CD8-positive, alpha-beta memory T cell (primary cell): ENCODE measurements around the gene STARD7. TPM values are rescaled to one million over a fixed set of nuclear protein-coding genes. Genes with fewer than 3 reads are reported as not detected.
"Not testable (repeated sequence)": the region's sequence is repeated elsewhere in the genome, so short reads cannot be mapped to it uniquely, and the experiment has no call there.

Experiments
- CTCF ChIA-PET: fragments of 350-600 bp; sonication (Branson Sonifier 250); formaldehyde crosslinking; loops from one replicate; lab custom pipeline; 2021; ENCODE audit warnings: antibody characterized with exemption; lab: Charles Lee
- POLR2A ChIA-PET: fragments of 350-600 bp; sonication (Branson Sonifier 250); formaldehyde crosslinking; loops from one replicate; lab custom pipeline; 2021; ENCODE audit warnings: antibody characterized with exemption; lab: Charles Lee
- DNase-seq, 5 donors: peaks; one replicate each; pipeline versions ENCODE4 v3.0.0 to v3.0.0-alpha.2; 2020 to 2022; ENCODE audit warnings: mixed read lengths in 1 of 5
- H3K27ac ChIP-seq: one replicate; pipeline ENCODE4 v1.7.0; 2013; ENCODE audit warnings: low read depth, mild to moderate bottlenecking, low read length, moderate library complexity
- H3K27me3 ChIP-seq: 2 replicates; pipeline ENCODE4 v1.7.0; 2013; ENCODE audit warnings: low read length, mild to moderate bottlenecking; ENCODE audit not compliant: insufficient read depth, poor library complexity, severe bottlenecking
- H3K36me3 ChIP-seq: 2 replicates; pipeline ENCODE4 v1.7.0; 2013; ENCODE audit warnings: mild to moderate bottlenecking, low read length, moderate library complexity; ENCODE audit not compliant: insufficient read depth
- H3K4me1 ChIP-seq: 2 replicates; pipeline ENCODE4 v1.7.0; 2013; ENCODE audit warnings: mild to moderate bottlenecking, low read length, moderate library complexity; ENCODE audit not compliant: insufficient read depth
- H3K4me3 ChIP-seq: 2 replicates; pipeline ENCODE4 v1.7.0; 2013; ENCODE audit warnings: mild to moderate bottlenecking, low read length
- H3K9me3 ChIP-seq: 2 replicates; pipeline ENCODE4 v1.7.0; 2013; ENCODE audit warnings: mild to moderate bottlenecking, low read length
- H3K27ac Mint-ChIP-seq, 8 donors: one replicate each; pipeline ENCODE4 v1.8.0; 2020 to 2021; ENCODE audit warnings: mixed read lengths in 8 of 8, mild to moderate bottlenecking in 6 of 8, inconsistent platforms in 3 of 8, moderate library complexity in 3 of 8
- H3K27me3 Mint-ChIP-seq, 2 donors: one replicate each; pipeline ENCODE4 v1.8.0; 2020 to 2021; ENCODE audit warnings: mixed read lengths in 2 of 2, mild to moderate bottlenecking in 1 of 2, moderate library complexity in 1 of 2
- H3K36me3 Mint-ChIP-seq, 3 donors: one replicate each; pipeline ENCODE4 v1.8.0; 2020 to 2021; ENCODE audit warnings: mixed read lengths in 3 of 3, inconsistent platforms in 1 of 3, mild to moderate bottlenecking in 1 of 3
- H3K4me1 Mint-ChIP-seq, 3 donors: one replicate each; pipeline ENCODE4 v1.8.0; 2020 to 2021; ENCODE audit warnings: mixed read lengths in 3 of 3, inconsistent platforms in 1 of 3, mild to moderate bottlenecking in 1 of 3
- H3K4me3 Mint-ChIP-seq, 7 donors: one replicate each; pipeline ENCODE4 v1.8.0; 2020 to 2021; ENCODE audit warnings: mixed read lengths in 7 of 7, mild to moderate bottlenecking in 6 of 7, moderate library complexity in 4 of 7, inconsistent platforms in 2 of 7
- H3K9me3 Mint-ChIP-seq, 5 donors: one replicate each; pipeline ENCODE4 v1.8.0; 2020 to 2022; ENCODE audit warnings: mixed read lengths in 5 of 5, mild to moderate bottlenecking in 3 of 5, moderate library complexity in 2 of 5, inconsistent platforms in 1 of 5
- polyA plus RNA-seq: library from polyadenylated mRNA; unstranded; fragments of 300-500 nt; fragmentation: Illumina TruSeq; gene quantifications from one replicate; pipeline ENCODE4 v1.2.3, GENCODE V29; 2021
- total RNA-seq, 2 experiments: library from RNA; stranded (reverse); gene quantifications; one replicate each; pipeline ENCODE4 v1.2.3, GENCODE V29; 2021

STARD7 gene
- total and polyA plus RNA-seq, 3 experiments from 2014 or later = 147 to 256 (median 255) TPM

GRCh38 chr2:96161898-96162297, 46.7 kb downstream of the STARD7 start:
- Mint-ChIP-seq H3K4me1 (peaks cover 75 to 85% (median 81%) of the 10 kb centered on the region in 3 donors), H3K27me3 (no peaks in the 10 kb centered on the region), H3K9me3 (no peaks in the 10 kb centered on the region), H3K36me3 (no peaks in the 10 kb centered on the region), H3K4me3 (peak overlapping the region; percentile 34 to 79 (median 60)), H3K27ac (peak overlapping the region; percentile 88 to 100 (median 92))
- Histone ChIP-seq H3K27ac (peak overlapping the region; percentile 80), H3K4me3 (no peak overlapping the region), H3K9me3 (no peaks in the 10 kb centered on the region), H3K4me1 (peaks cover 82% of the 10 kb centered on the region), H3K27me3 (no peaks in the 10 kb centered on the region), H3K36me3 (no peaks in the 10 kb centered on the region)
- DNase-seq = peak in 1 of 5 donors; percentile 73
- CTCF ChIA-PET = interaction anchor here (1.2 to 3.5 kb wide), 3 partner anchors 13 to 23 kb away, joined by 3 to 27 read pairs (median 4); no protein-coding TSS in a partner anchor
- POLR2A ChIA-PET = interaction anchor here (0.6 to 3.2 kb wide), 2 partner anchors 17 to 46 kb away, joined by 5 to 78 read pairs; partner anchors contain the start of genes DUSP2 and STARD7

- peak overlapping the region; percentile 14 to 99 (median 95) for H3K27ac Mint-ChIP-seq
- H3K4me1 ChIP-seq = peaks cover 93% of the 10 kb centered on the region
Measured at GRCh38 chr2:96160366-96160765, 48.3 kb downstream of the STARD7 start.

GRCh38 chr2:96159084-96159830, 49.4 kb downstream of the STARD7 start:
- Histone ChIP-seq H3K36me3 (no peaks in the 10 kb centered on the region), H3K27me3 (no peaks in the 10 kb centered on the region), H3K27ac (no peak overlapping the region), H3K4me3 (no peak overlapping the region), H3K4me1 (peaks cover 82% of the 10 kb centered on the region), H3K9me3 (no peaks in the 10 kb centered on the region)
- ChIA-PET CTCF (interaction anchor here (0.7 to 4.7 kb wide), 7 partner anchors 11 to 20 kb away, joined by 3 to 29 read pairs (median 5); partner anchors contain the start of gene ASTL), POLR2A (interaction anchor here (4.0 kb wide), 1 partner anchor 12 kb away, joined by 25 read pairs; no protein-coding TSS in a partner anchor)
- peak in 3 of 5 donors; percentile 42 to 55 (median 44) for DNase-seq
- Mint-ChIP-seq H3K27me3 (no peaks in the 10 kb centered on the region), H3K4me1 (peaks cover 77 to 94% (median 82%) of the 10 kb centered on the region in 3 donors), H3K36me3 (no peaks in the 10 kb centered on the region), H3K27ac (peak overlapping the region; percentile 80 to 99 (median 96)), H3K4me3 (peak overlapping the region; percentile 51 to 88 (median 72)), H3K9me3 (no peaks in the 10 kb centered on the region)

More at GRCh38 chr2:96160366-96160765, 48.3 kb downstream of the STARD7 start:
- not testable (repeated sequence) for H3K27ac ChIP-seq, H3K27me3 ChIP-seq, H3K27me3 Mint-ChIP-seq, H3K36me3 Mint-ChIP-seq, H3K4me3 ChIP-seq, H3K9me3 Mint-ChIP-seq, H3K9me3 ChIP-seq, H3K36me3 ChIP-seq, DNase-seq
- Mint-ChIP-seq H3K4me1 (peaks cover 85 to 96% (median 92%) of the 10 kb centered on the region in 3 donors), H3K4me3 (peak overlapping the region in 1 of 7 donors; percentile 24)
- ChIA-PET POLR2A (interaction anchor here (1.1 to 4.0 kb wide), 2 partner anchors 13 to 14 kb away, joined by 5 to 25 read pairs; no protein-coding TSS in a partner anchor), CTCF (interaction anchor here (1.4 to 4.7 kb wide), 2 partner anchors 13 to 14 kb away, joined by 5 to 29 read pairs; no protein-coding TSS in a partner anchor)

GRCh38 chr2:96158554-96158940, 50.1 kb downstream of the STARD7 start:
- Histone ChIP-seq H3K36me3 (no peaks in the 10 kb centered on the region), H3K4me3 (no peak overlapping the region), H3K27me3 (no peaks in the 10 kb centered on the region), H3K9me3 (no peaks in the 10 kb centered on the region), H3K4me1 (peaks cover 75% of the 10 kb centered on the region), H3K27ac (no peak overlapping the region)
- peak overlapping the region in 2 of 7 donors; percentile 71 to 79 for H3K4me3 Mint-ChIP-seq
- peak overlapping the region in 7 of 8 donors; percentile 89 to 98 (median 96) for H3K27ac Mint-ChIP-seq
- ChIA-PET CTCF (interaction anchor here (1.2 to 4.7 kb wide), 6 partner anchors 10 to 20 kb away, joined by 4 to 29 read pairs (median 8); partner anchors contain the start of gene ASTL), POLR2A (interaction anchor here (0.8 to 4.0 kb wide), 4 partner anchors 11 to 166 kb away, joined by 3 to 25 read pairs (median 4); partner anchors contain the start of gene STARD7)
- H3K36me3 Mint-ChIP-seq = no peaks in the 10 kb centered on the region
- no peaks in the 10 kb centered on the region for H3K9me3 Mint-ChIP-seq
- H3K4me1 Mint-ChIP-seq = peaks cover 70 to 93% (median 75%) of the 10 kb centered on the region in 3 donors
- H3K27me3 Mint-ChIP-seq = no peaks in the 10 kb centered on the region
- no peak for DNase-seq

- H3K4me1 Mint-ChIP-seq = peaks cover 67 to 93% (median 69%) of the 10 kb centered on the region in 3 donors
Measured at GRCh38 chr2:96157649-96158553, 50.7 kb downstream of the STARD7 start.

GRCh38 chr2:96156926-96157648, 51.5 kb downstream of the STARD7 start:
- peaks cover 60% of the 10 kb centered on the region for H3K4me1 ChIP-seq

More at GRCh38 chr2:96157649-96158553, 50.7 kb downstream of the STARD7 start:
- peak; percentile 51 to 89 (median 68) for DNase-seq
- POLR2A ChIA-PET = interaction anchor here (0.8 to 4.0 kb wide), 4 partner anchors 10 to 165 kb away, joined by 3 to 25 read pairs (median 4); partner anchors contain the start of gene STARD7
- no peaks in the 10 kb centered on the region for H3K27me3 Mint-ChIP-seq
- peak overlapping the region; percentile 89 to 98 (median 96) for H3K27ac Mint-ChIP-seq
- Histone ChIP-seq H3K36me3 (no peaks in the 10 kb centered on the region), H3K27me3 (no peaks in the 10 kb centered on the region), H3K9me3 (no peaks in the 10 kb centered on the region), H3K27ac (peak overlapping the region; percentile 58), H3K4me1 (peaks cover 68% of the 10 kb centered on the region), H3K4me3 (peak overlapping the region; percentile 51)
- no peaks in the 10 kb centered on the region for H3K36me3 Mint-ChIP-seq
- no peaks in the 10 kb centered on the region for H3K9me3 Mint-ChIP-seq
- CTCF ChIA-PET = interaction anchor here (1.2 to 4.7 kb wide), 5 partner anchors 11 to 19 kb away, joined by 5 to 29 read pairs (median 9); partner anchors contain the start of gene ASTL
- peak overlapping the region; percentile 13 to 88 (median 74) for H3K4me3 Mint-ChIP-seq

More at GRCh38 chr2:96156926-96157648, 51.5 kb downstream of the STARD7 start:
- Histone ChIP-seq H3K4me3 (peak overlapping the region; percentile 51), H3K27me3 (no peaks in the 10 kb centered on the region), H3K9me3 (no peaks in the 10 kb centered on the region), H3K36me3 (no peaks in the 10 kb centered on the region), H3K27ac (peak overlapping the region; percentile 58)
- Mint-ChIP-seq H3K36me3 (no peaks in the 10 kb centered on the region), H3K4me1 (peaks cover 59 to 91% (median 62%) of the 10 kb centered on the region in 3 donors), H3K4me3 (peak overlapping the region; percentile 66 to 88 (median 74)), H3K27me3 (no peaks in the 10 kb centered on the region), H3K27ac (peak overlapping the region; percentile 89 to 98 (median 96)), H3K9me3 (no peaks in the 10 kb centered on the region)
- POLR2A ChIA-PET = interaction anchor here (4.0 kb wide), 1 partner anchor 9 kb away, joined by 25 read pairs; no protein-coding TSS in a partner anchor
- DNase-seq = peak in 1 of 5 donors; percentile 51
- CTCF ChIA-PET = interaction anchor here (0.7 to 4.7 kb wide), 4 partner anchors 10 to 18 kb away, joined by 3 to 29 read pairs (median 14); partner anchors contain the start of gene ASTL
